ENCODE measurements around the gene CCDC40. TPM values are rescaled to one million over a fixed set of nuclear protein-coding genes. Genes with fewer than 3 reads are reported as not detected.
A peak's percentile ranks its signal among the peaks of the same experiment; 100 is the strongest.
"Not testable (repeated sequence)": the region's sequence is repeated elsewhere in the genome, so short reads cannot be mapped to it uniquely, and the experiment has no call there.

The CCDC40 gene
- polyA plus RNA-seq (ENCODE audit: insufficient read length in 3 of 3) = 10 to 100 TPM; 12.1 to 21.6 (median 13.8) TPM
- long read RNA-seq, donor 1 = 0 reads
- long read RNA-seq, donor 2, full-length matches to known transcripts = 2 of 2 reads
- long read RNA-seq, donor 2, partial matches to known transcripts = 0 of 2 reads
- long read RNA-seq, donor 2, other reads (novel, unspliced or antisense) = 0 of 2 reads
- long read RNA-seq, donor 3, partial matches to known transcripts = 0 of 1 reads
- long read RNA-seq, donor 3, other reads (novel, unspliced or antisense) = 0 of 1 reads
- long read RNA-seq, donor 4 = 0 reads
- long read RNA-seq, donor 5 = 0 reads
- long read RNA-seq, donor 6, full-length matches to known transcripts = 1 of 1 reads
- long read RNA-seq, donor 6, partial matches to known transcripts = 0 of 1 reads
- long read RNA-seq, donor 6, other reads (novel, unspliced or antisense) = 0 of 1 reads
- long read RNA-seq, donor 7 = 0 reads
- long read RNA-seq, donor 8 = 0 reads
- long read RNA-seq, donor 9, full-length matches to known transcripts = 1 of 1 reads
- long read RNA-seq, donor 9, partial matches to known transcripts = 0 of 1 reads
- long read RNA-seq, donor 9, other reads (novel, unspliced or antisense) = 0 of 1 reads
- long read RNA-seq, donor 10 = 0 reads
- long read RNA-seq, donor 11 = 0 reads
- long read RNA-seq, donor 12 = 0 reads
- long read RNA-seq, donor 13 = 0 reads
- long read RNA-seq, donor 14, partial matches to known transcripts = 0 of 1 reads
- long read RNA-seq, donor 14, other reads (novel, unspliced or antisense) = 0 of 1 reads
- long read RNA-seq, donor 15 = 0 reads
- long read RNA-seq, donor 16 = 0 reads

DNA sequence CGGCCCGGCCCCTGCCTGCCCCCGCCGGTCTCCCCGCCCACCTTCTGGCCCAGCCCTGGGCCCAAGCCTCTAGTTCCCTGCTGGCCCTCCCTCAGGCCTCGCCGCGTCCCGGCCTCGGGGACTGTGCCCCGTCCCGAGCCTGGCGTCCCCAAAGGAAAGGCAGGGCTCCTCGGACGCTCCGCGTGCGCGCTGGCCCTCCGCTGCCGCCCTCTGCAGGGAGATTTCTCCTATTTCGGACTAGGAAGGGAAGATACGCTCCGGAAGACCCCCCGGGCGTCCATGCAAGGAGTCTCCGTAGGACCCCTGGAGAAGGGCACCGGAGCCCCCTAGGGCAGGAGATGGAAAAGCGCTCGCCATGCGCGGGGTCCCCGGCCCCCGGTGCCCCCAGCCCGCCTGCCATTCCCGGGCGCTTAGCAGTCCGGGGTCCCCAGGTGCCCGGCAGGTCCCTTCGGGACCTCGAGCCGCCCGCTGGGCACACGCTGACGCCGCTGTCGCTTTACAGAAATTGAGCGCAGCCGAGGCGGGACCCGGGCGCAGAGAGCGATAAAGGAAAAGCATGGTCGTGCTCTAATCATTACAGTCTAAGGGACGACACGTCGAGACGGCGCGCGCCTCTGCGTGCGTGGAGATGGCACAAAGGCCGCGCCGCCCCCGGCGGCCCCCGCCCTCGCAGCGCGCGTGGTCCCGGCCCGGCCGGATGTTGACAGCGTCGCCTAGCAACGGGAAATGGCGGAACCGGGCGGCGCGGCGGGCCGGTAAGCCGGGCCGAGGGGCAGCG, at the start of gene CCDC40:
CCDC40 (plus strand) TSS at position 706 of the 778 bp plus-strand sequence; CDS start at position 727, 21 bp downstream.
- DNase-seq (ENCODE audit: extremely low read depth in 1 of 11, low read depth in 9 of 11, low spot score in 4 of 11) = peak in 8 of 11 donors; percentile 63 to 82 (median 74)

DNA sequence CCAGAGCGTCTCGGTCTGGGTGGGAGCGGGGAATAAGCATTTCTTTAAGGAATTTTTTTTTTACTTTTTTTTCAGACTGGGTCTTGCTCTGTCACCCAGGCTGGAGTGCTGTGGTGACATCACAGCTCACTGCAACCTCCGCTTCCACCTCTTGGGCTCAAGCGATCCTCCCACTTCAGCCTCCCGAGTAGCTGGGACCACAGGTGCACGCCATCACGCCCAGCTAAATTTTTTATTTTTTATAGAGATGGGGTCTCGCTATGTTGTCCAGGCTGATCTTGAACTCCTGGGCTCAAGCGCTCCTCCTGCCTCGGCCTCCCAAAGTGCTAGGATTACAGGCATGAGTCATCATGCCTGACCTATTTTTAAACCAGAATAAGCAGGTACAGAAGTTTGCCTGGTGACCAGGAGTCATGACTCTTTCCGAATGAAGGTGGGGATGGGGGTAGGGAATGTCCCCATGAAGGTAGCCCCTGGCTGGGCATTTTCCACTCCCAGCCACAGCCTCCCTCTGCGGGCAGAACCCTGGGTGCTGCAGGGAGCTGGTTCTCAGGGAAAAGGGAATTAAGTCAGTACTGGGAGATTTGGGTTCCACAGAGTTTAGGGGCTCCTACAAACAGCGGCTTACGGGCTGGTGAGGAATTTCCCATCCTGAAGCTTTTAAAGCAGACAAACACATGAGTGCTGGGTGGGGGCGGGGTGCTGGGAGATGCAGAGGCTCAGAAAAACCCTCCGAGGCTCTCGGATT, 49.1 kb upstream of the CCDC40 start:
- no peak for DNase-seq (ENCODE audit: extremely low read depth in 1 of 11, low read depth in 9 of 11, low spot score in 4 of 11)

- no peak for DNase-seq (ENCODE audit: extremely low read depth in 1 of 11, low read depth in 9 of 11, low spot score in 4 of 11)
Observed at GRCh38 chr17:79987935-79988184, 48.6 kb upstream of the CCDC40 start.

DNA sequence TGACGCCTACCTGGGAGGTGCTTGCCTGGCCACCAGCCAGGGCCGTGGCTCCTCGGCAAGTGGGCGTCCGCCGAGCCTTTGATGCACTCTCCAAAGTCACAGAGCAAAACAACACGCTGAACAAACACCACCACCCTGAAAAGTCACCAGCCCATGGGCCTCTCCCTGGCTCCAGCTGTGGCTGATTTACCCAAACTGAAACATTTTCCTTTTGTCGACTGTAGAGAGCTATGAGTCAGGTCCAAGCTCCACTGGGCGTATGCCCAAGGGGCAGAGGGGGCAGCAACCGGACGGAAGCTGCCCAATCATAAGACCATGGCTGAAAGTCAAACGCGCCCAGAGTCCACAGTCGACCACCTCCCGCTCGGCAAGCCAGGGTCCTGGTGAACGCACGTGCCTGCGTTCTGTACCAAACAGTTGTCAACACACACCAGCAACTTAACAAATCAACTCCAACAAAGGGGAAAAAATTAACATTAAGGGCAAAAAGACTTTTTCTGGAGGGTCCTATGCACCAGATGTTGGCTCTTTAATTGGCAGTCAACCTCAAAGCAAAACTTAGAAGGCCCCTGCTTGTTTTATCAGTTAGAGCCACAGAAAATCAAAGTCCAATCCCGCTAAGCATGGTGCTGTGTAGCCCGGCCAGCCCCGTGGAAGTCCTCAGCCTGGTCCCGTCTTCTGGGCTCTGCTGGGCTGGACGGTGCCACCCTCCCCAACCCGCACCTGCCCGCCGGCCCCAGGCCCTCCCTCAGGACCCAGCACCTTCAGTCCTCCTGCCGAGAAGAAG, 48.1 kb upstream of the CCDC40 start:
- no peak for DNase-seq (ENCODE audit: extremely low read depth in 1 of 11, low read depth in 9 of 11, low spot score in 4 of 11)

GRCh38 chr17:79989106-79989835, 47.2 kb upstream of the CCDC40 start:
- no peak for DNase-seq (ENCODE audit: extremely low read depth in 1 of 11, low read depth in 9 of 11, low spot score in 4 of 11)

GRCh38 chr17:79990051-79990592, 46.3 kb upstream of the CCDC40 start:
- DNase-seq (ENCODE audit: extremely low read depth in 1 of 11, low read depth in 9 of 11, low spot score in 4 of 11) = no peak

DNA sequence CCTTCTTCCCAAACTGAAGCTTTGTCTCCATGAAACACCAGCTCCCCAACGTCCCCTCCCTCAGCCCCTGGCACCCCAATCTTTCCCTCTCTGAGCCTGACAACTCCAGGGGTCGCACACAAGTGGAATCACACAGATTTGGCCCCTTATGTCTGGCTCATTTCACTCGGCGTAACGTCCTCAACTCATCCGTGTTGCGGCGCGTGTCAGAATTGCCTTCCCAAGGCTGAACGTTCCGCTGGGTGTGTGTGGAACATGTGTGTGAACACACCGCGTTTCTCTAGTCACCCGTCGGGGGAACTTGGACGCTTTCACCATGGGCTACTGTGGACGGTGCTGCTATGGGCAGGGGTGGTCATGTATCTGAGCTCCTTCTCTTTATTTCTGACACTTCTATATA, 45.7 kb upstream of the CCDC40 start:
- DNase-seq (ENCODE audit: extremely low read depth in 1 of 11, low read depth in 9 of 11, low spot score in 4 of 11) = no peak

GRCh38 chr17:79991140-79991923, 45.1 kb upstream of the CCDC40 start:
- DNase-seq (ENCODE audit: extremely low read depth in 1 of 11, low read depth in 9 of 11, low spot score in 4 of 11) = peak in 1 of 11 donors; percentile 68

- no peak for DNase-seq (ENCODE audit: extremely low read depth in 1 of 11, low read depth in 9 of 11, low spot score in 4 of 11)
Observed at GRCh38 chr17:79991924-79992648, 44.4 kb upstream of the CCDC40 start.

DNA sequence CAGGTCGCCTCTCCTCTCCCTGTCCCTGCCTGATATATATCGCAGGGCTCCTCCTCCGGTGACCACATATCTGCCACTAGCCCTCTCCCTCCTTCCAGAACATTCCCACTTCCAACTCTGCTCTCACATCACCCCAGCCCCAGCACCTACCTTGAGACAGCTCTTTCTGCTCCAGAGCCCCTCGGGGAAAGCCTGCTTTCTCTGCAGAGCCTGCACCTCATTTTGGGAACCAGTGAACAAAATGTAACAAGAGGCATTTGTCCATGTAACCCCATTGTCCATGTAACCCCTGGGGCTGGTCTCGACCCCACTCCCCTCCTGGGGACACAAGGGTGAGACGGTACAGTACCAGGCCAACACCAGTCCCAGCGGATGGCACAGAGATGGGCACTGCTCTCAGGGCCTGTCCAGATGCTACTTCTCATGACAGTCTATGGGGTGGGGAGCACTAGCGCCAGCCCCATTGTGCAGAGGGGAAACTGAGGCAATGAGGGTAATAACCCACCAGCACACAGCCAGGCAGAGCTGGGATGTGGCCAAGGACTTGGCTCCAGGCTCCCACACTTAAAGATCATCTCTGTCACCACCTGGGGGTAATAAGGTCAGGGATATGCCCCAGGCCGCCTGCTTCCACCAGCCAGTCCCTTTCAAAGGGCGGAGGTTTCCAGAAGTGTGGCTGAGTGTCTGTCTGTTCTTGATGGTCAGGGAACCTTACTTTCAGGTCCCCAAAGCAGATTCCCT, 43.6 kb upstream of the CCDC40 start:
- DNase-seq (ENCODE audit: extremely low read depth in 1 of 11, low read depth in 9 of 11, low spot score in 4 of 11) = no peak

GRCh38 chr17:79993390-79994227, 42.8 kb upstream of the CCDC40 start:
- DNase-seq (ENCODE audit: extremely low read depth in 1 of 11, low read depth in 9 of 11, low spot score in 4 of 11) = peak in 1 of 11 donors; percentile 47

DNA sequence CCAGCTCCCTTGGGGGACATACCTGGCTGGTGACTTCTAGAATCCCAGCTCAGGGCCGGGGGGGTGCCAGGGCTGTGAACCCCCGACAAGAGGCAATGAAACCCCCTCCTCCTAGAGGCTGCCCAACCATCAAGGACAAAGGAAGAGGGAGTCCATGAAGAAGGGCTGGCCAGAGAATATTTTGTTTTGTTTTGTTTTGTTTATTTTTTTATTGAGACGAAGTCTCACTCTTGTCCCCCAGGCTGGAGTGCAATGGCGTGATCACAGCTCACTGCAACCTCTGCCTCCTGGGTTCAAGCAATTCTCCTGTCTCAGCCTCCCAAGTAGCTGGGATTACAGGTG, 42.2 kb upstream of the CCDC40 start:
- not testable (repeated sequence) for DNase-seq (ENCODE audit: extremely low read depth in 1 of 11, low read depth in 9 of 11, low spot score in 4 of 11)

DNA sequence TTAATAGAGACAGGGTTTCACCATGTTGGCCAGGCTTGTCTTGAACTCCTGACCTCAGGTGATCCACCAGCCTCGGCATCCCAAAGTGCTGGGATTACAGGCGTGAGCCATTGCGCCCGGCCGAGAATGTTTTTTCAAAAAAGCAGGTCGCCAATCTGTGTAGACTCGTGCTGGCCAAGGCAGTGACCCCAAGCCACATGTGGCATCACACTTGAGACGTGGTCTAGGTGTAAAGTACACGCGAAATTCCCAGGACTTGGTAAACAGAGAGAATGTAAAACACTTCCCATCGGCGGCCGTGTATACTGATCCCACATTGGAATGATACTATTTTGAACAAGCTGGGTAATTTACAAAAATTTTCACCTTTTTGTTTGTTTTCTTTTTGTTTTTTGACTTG, 41.8 kb upstream of the CCDC40 start:
- no peak for DNase-seq (ENCODE audit: extremely low read depth in 1 of 11, low read depth in 9 of 11, low spot score in 4 of 11)

- no peak for DNase-seq (ENCODE audit: extremely low read depth in 1 of 11, low read depth in 9 of 11, low spot score in 4 of 11)
Observed at GRCh38 chr17:79995696-79996095, 40.7 kb upstream of the CCDC40 start.

GRCh38 chr17:79996291-79996690, 40.2 kb upstream of the CCDC40 start:
- no peak for DNase-seq (ENCODE audit: extremely low read depth in 1 of 11, low read depth in 9 of 11, low spot score in 4 of 11)
